Measurements from ENCODE around the gene RABL3.

GRCh38 chr3:120762615-120763014 lies 20.3 kb upstream of the RABL3 start:
- TF ChIP-seq, protein P1, sequence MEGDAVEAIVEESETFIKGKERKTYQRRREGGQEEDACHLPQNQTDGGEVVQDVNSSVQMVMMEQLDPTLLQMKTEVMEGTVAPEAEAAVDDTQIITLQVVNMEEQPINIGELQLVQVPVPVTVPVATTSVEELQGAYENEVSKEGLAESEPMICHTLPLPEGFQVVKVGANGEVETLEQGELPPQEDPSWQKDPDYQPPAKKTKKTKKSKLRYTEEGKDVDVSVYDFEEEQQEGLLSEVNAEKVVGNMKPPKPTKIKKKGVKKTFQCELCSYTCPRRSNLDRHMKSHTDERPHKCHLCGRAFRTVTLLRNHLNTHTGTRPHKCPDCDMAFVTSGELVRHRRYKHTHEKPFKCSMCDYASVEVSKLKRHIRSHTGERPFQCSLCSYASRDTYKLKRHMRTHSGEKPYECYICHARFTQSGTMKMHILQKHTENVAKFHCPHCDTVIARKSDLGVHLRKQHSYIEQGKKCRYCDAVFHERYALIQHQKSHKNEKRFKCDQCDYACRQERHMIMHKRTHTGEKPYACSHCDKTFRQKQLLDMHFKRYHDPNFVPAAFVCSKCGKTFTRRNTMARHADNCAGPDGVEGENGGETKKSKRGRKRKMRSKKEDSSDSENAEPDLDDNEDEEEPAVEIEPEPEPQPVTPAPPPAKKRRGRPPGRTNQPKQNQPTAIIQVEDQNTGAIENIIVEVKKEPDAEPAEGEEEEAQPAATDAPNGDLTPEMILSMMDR (IDR thresholded peaks at IDR 0.05) = no peak
- TF ChIP-seq POLR2A (IDR thresholded peaks at IDR 0.05) (no peak), EP300 (IDR thresholded peaks at IDR 0.05) (no peak)
